ENCODE data around the gene EYA2.

DNA sequence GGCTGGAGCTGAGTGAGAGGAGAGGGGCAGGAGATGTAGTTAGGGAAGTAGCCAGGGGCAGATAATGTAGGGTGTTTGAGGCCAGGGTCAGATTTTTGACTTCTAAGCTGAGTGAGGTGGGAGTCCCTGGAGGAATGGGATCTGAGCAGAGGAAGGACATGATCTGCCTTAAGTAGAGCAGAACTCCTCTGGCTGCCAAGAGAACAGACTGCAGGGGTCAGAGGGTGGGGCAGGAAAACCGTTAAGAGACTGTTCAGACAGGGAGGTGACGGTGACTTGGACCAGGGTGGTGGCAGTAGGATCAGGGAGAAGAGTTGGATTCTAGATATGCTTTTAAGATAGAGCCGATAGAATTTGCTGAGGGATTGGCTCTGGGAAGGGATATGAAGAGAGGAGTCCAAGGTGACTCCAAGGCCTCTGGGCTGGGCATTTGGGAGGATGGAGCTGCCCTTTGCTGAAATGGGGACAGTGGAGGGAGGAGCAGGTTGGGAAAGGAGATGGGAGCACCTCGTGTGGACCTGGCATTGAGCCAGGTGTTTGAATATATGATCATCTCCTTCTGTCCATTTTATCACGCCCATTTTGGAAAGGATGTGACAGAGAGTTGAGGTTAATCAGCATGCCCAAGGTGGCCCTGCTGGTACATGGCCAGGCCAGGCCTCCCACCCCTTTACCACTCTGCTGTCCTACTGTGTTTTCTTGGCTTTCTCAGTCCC is 18.8 kb downstream of the EYA2 start:
- TF ChIP-seq, protein P1, sequence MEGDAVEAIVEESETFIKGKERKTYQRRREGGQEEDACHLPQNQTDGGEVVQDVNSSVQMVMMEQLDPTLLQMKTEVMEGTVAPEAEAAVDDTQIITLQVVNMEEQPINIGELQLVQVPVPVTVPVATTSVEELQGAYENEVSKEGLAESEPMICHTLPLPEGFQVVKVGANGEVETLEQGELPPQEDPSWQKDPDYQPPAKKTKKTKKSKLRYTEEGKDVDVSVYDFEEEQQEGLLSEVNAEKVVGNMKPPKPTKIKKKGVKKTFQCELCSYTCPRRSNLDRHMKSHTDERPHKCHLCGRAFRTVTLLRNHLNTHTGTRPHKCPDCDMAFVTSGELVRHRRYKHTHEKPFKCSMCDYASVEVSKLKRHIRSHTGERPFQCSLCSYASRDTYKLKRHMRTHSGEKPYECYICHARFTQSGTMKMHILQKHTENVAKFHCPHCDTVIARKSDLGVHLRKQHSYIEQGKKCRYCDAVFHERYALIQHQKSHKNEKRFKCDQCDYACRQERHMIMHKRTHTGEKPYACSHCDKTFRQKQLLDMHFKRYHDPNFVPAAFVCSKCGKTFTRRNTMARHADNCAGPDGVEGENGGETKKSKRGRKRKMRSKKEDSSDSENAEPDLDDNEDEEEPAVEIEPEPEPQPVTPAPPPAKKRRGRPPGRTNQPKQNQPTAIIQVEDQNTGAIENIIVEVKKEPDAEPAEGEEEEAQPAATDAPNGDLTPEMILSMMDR (IDR thresholded peaks at IDR 0.05 in 4 of 5, conservative IDR thresholded peaks at IDR 0.05 in 1 of 5) = no peak
- no peak for TF ChIP-seq POLR2A (IDR thresholded peaks at IDR 0.05)
